GM10248 (cell line): ENCODE results near the gene ADSL.

Source experiments
- CTCF ChIA-PET: fragments of 300-600 bp; sonication (Branson Sonifier 250); formaldehyde crosslinking; extraction: SDS; loops from one replicate; lab custom pipeline; 2021; ENCODE audit warnings: antibody characterized with exemption; lab: Yijun Ruan, JAX
- POLR2A ChIA-PET: fragments of 350-650 bp; sonication (Branson Sonifier 250); formaldehyde crosslinking; extraction: SDS; loops from one replicate; lab custom pipeline; 2020; ENCODE audit warnings: antibody characterized with exemption; lab: Yijun Ruan, JAX
- DNase-seq: peaks from one replicate; pipeline ENCODE4 v3.0.0; 2012; ENCODE audit errors: extremely low spot score
- CTCF ChIP-seq: IDR thresholded peaks from 2 replicates; pipeline ENCODE4 v1.5.1; 2012; ENCODE audit warnings: mild to moderate bottlenecking, low read depth; ENCODE audit errors: extremely low read depth, missing control alignments, control extremely low read depth

The ADSL gene

GRCh38 chr22:40340044-40340443 is 6.3 kb upstream of the ADSL start:
- DNase-seq = no peak
- no peak for TF ChIP-seq CTCF
- CTCF ChIA-PET = no interaction called here
- POLR2A ChIA-PET = no interaction called here

- POLR2A ChIA-PET = no interaction called here
- CTCF ChIA-PET = interaction anchor here (1.0 kb wide), 1 partner anchor 13 kb away, joined by 3 read pairs; no protein-coding TSS in a partner anchor
Observed at GRCh38 chr22:40341604-40342003, 4.7 kb upstream of the ADSL start.

GRCh38 chr22:40342521-40342920 is 3.8 kb upstream of the ADSL start:
- ChIA-PET CTCF (no interaction called here), POLR2A (no interaction called here)
- no peak for TF ChIP-seq CTCF
- no peak for DNase-seq

More at GRCh38 chr22:40341604-40342003, 4.7 kb upstream of the ADSL start:
- DNase-seq = no peak
- no peak for TF ChIP-seq CTCF

- no peak for TF ChIP-seq CTCF
- DNase-seq = no peak
- ChIA-PET POLR2A (interaction anchor here (0.7 to 1.3 kb wide), 3 partner anchors 9 to 36 kb away, joined by 3 to 6 read pairs (median 3); no protein-coding TSS in a partner anchor), CTCF (interaction anchor here (0.8 to 1.2 kb wide), 3 partner anchors 14 to 321 kb away, joined by 3 to 4 read pairs (median 3); no protein-coding TSS in a partner anchor)
Observed at GRCh38 chr22:40345271-40345670, 1.0 kb upstream of the ADSL start.

- peak; percentile 53 for DNase-seq
- POLR2A ChIA-PET = interaction anchor here (0.5 to 1.3 kb wide), 4 partner anchors 9 to 193 kb away, joined by 3 to 6 read pairs (median 3); no protein-coding TSS in a partner anchor
- no peak for TF ChIP-seq CTCF
- CTCF ChIA-PET = interaction anchor here (0.8 to 1.6 kb wide), 5 partner anchors 11 to 321 kb away, joined by 3 to 4 read pairs (median 3); no protein-coding TSS in a partner anchor
Observed at GRCh38 chr22:40345815-40346184, 500 bp upstream of the ADSL start.

GRCh38 chr22:40347300-40347699 is 1.0 kb downstream of the ADSL start:
- DNase-seq = no peak
- ChIA-PET CTCF (interaction anchor here (0.6 to 3.2 kb wide), 20 partner anchors 9 to 812 kb away, joined by 3 to 23 read pairs (median 6); no protein-coding TSS in a partner anchor), POLR2A (interaction anchor here (1.1 to 1.3 kb wide), 2 partner anchors 303 to 824 kb away, joined by 4 to 5 read pairs; no protein-coding TSS in a partner anchor)
- no peak for TF ChIP-seq CTCF
